GM21786 (cell line): ENCODE measurements around the gene BAAT.

Source experiments
- ATAC-seq: cut with Tn5 transposase; IDR thresholded peaks from one replicate; pipeline ENCODE4 v1.9.1; 2021; ENCODE audit not compliant: unreplicated experiment

The BAAT gene

DNA sequence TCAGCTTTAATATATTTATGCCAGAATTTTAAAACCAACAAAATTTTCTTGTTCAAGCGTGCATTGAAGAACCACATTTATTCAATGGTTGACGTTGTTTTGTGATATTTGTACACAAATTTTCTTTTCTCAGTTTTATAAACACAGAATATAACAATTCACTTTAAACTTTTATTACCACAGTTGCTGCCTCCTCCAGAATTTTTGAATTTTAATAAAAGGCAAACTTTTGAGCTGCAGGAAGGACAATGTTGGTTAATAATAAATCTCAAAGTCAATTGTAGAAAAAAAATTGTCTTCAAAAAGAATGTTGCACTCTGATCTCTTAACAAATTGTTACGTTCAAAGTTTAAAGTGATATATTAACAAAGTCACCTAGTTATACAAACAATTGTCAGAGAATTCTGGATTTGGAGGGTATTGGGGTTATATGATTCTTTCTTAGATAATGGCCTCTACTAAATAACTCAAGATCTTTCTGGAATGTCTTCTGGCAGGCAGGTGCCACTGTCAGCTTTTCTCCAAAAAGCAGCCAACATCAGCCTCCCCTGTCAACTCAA, 60.5 kb downstream of the BAAT start:
- ATAC-seq, result no peak

DNA sequence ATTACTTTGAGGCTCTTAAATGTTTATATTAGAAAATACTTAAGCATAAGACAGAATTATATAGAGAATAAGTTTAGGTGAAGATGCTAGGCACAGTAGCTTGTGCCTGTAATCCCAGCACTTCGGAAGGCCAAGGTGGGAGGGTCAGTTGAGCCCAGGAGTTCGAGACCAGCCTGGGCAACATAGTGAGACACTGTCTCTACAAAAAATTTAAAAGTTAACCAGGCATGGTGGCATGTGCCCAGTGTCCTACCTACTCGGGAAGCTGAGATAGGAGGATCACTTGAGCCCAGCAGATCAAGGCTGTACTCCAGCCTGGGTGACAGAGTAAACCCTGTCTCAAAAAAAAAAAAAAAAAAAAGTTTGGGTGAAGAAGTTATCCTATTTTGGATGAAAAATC, 61.7 kb downstream of the BAAT start:
- ATAC-seq, result no peak

DNA sequence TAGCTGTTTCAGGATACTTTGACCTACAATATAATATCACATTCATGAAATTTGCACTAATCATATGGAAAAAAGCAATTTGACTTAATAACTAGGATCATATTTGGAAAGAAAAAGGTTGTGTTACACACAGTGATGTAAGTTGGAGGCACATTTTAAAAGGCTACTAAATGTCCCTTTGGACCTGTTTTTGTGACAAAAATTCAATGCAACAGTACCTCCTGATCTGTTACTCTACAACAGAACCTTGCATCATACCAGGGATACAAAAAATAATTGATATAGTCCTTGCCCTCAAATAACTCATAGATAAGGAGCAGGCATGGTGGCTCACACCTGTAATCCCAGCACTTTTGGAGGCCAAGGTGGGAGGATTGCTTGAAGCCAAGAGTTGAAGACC, 67.1 kb downstream of the BAAT start:
- ATAC-seq, result no peak

DNA sequence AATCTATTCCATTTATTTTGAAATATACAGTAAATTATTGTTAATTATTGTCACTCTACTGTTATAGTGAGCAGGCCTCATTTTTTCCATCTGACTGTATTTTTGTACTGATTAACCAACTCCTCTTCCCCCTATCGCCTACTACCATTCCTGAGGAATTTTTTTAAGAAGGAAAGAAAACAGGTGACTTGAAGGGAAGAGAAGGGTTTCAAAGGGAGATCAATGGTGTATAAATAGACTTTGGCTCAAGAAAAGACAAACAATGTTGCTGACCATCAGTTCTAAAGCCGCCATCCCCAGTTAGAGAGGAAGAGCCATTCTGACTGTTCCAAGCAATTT, 69.7 kb downstream of the BAAT start:
- ATAC-seq, result no peak

DNA sequence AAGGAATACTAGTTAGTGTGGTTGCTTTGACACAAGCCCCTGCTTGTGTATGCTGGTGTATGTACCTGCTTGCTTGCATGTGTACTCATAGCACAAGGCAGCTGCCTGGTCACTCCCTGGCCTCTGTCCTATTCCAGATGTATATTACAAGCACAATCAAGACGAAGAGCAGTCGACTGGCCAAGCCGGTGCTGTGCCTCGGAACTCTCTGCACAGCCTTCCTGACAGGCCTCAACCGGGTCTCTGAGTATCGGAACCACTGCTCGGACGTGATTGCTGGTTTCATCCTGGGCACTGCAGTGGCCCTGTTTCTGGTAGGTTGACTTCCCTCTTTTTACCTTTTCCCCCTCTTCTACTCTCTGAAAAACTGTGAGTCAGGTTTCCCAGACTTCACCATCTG, 72.1 kb downstream of the BAAT start:
- ATAC-seq, result no peak

DNA sequence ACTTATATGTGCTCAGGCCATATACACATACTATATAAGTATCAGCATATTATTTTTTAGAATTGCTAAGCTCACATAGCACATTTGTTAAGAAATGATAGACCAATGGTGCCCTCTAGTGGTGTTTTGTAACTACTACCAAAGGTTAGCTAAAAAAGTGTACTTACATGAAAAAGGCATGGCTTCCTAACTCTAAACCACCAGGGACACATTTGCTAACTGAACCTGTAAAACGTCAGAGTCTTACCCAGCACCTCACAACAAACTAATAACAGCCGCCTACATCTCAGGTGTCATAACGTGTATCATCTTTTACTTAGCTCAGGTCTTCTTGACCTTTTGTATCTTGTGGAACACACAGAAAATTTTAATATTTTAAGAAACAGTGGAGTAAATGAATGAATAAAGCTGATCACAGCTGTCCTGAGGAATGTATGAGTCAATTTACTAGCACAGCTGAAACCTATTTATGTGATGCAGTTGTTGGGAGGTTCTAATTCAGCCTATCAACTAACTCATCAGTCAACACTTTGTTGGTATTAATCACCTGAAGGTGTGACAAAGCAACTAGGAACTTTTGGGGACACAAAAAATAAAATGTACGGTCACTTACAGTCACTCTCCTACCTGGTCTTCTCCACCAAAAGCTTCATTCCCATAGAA, 72.9 kb downstream of the BAAT start:
- peak; percentile 93 for ATAC-seq

DNA sequence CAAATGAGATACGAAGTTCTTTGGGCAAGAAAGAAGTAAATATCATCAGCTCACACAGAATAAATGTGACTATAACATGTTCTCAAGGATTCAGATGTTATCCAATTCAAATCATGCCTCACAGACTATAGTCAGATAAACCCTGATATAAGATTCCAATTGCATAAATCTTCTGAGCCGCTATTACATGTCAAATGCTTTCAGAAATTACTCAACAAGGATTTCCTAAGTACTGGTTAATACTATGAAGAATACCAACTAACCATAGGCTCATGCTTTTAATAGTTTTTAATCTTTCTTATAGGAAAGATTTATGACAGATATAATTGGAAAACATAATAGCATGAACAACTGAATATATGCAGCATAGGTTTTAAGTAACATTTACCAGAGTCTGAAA, 73.6 kb downstream of the BAAT start:
- no peak for ATAC-seq
